K562 (cell line): Measurements from ENCODE around the gene SEPTIN1. TPM values are rescaled to one million over a fixed set of nuclear protein-coding genes. Genes with fewer than 3 reads are reported as not detected.
A peak's percentile ranks its signal among the peaks of the same experiment; 100 is the strongest.

ENCODE experiments used
- CREB1 ChIP-seq, 2 experiments: sonication (generic) in 1 of 2; formaldehyde crosslinking in 1 of 2; IDR thresholded peaks; 2 replicates each; pipeline versions ENCODE4 v1.6.1 to v1.8.0; 2012 to 2022; ENCODE audit warnings: inconsistent platforms in 1 of 2, mild to moderate bottlenecking in 1 of 2, missing genetic modification reagents in 1 of 2, moderate library complexity in 1 of 2
- EWSR1 ChIP-seq: fragments of 450-650 bp; IDR thresholded peaks from 2 replicates; pipeline ENCODE4 v1.6.1; 2018; ENCODE audit warnings: borderline replicate concordance, mild to moderate bottlenecking, low read depth, moderate library complexity; ENCODE audit not compliant: partially characterized antibody
- HNRNPL ChIP-seq: fragments of 200-400 bp; formaldehyde crosslinking; IDR thresholded peaks from 2 replicates; pipeline ENCODE4 v1.6.1; 2017; ENCODE audit warnings: low read depth, mild to moderate bottlenecking, low read length
- MYBL2 ChIP-seq, 2 experiments: fragments of 450-650 bp in 1 of 2; sonication (generic) in 1 of 2; formaldehyde crosslinking in 1 of 2; IDR thresholded peaks; 2 replicates each; pipeline versions ENCODE4 v1.6.1 to v1.8.1; 2017 to 2022; ENCODE audit warnings: borderline replicate concordance in 1 of 2, inconsistent platforms in 1 of 2, low read depth in 1 of 2, mild to moderate bottlenecking in 1 of 2, missing genetic modification reagents in 1 of 2, moderate library complexity in 1 of 2
- NONO ChIP-seq, 2 experiments: fragments of 200-400 bp in 1 of 2; fragments of 450-650 bp in 1 of 2; formaldehyde crosslinking in 1 of 2; IDR thresholded peaks; 2 replicates each; pipeline ENCODE4 v1.6.1; 2017; ENCODE audit warnings: low read depth in 2 of 2, mild to moderate bottlenecking in 2 of 2, moderate library complexity in 2 of 2, low read length in 1 of 2
- SMAD4 ChIP-seq: fragments of 250-450 bp; sonication (Bioruptor Pico); conservative IDR thresholded peaks from 2 replicates; pipeline ENCODE4 v1.8.0; 2021; ENCODE audit warnings: inconsistent platforms, mild to moderate bottlenecking, moderate library complexity
- polyA plus RNA-seq, 8 experiments: library from polyadenylated mRNA; depleted of rRNA in 4 of 8; stranded (reverse) in 5 of 8; unstranded in 3 of 8; fragments of >200 nt; fragmentation: Nextera tagmentation in 2 of 8; fragmentation: Illumina TruSeq in 1 of 8; extraction: Ambion mirVana in 2 of 8; extraction: Trizol in 1 of 8; gene quantifications; 2 replicates each; pipeline versions ENCODE4 v1.2.1 to v1.2.3, GENCODE V29; 2011 to 2014; ENCODE audit warnings: inconsistent platforms in 1 of 8, missing spikeins in 1 of 8
- total RNA-seq, 7 experiments: library from RNA; depleted of rRNA in 6 of 7; stranded (reverse); fragments of >200 nt in 6 of 7; fragmentation: Illumina TruSeq in 2 of 7; extraction: Trizol in 2 of 7; gene quantifications; 2 replicates each; pipeline versions ENCODE4 v1.2.1 to v1.2.3, GENCODE V29; 2011 to 2021; ENCODE audit warnings: low replicate concordance in 1 of 7
- TF ChIP-seq, protein P1 (sequence below): sonication (generic); formaldehyde crosslinking; IDR thresholded peaks from 2 replicates; pipeline ENCODE4 v1.8.1; 2023; ENCODE audit warnings: mild to moderate bottlenecking, missing genetic modification reagents
- TF ChIP-seq, protein P2 (sequence below): fragments of 250-450 bp; sonication (Bioruptor Pico); IDR thresholded peaks from 2 replicates; pipeline ENCODE4 v1.9.0; 2021; ENCODE audit warnings: mild to moderate bottlenecking, inconsistent platforms
- TF ChIP-seq, protein P3 (sequence below): sonication (generic); formaldehyde crosslinking; IDR thresholded peaks from 2 replicates; pipeline ENCODE4 v1.8.1; 2023; ENCODE audit warnings: mild to moderate bottlenecking, missing genetic modification reagents, moderate library complexity
- TF ChIP-seq, protein P4 (sequence below), 2 experiments: fragments of 450-650 bp; conservative IDR thresholded peaks; 2 replicates each; pipeline ENCODE4 v1.6.1; 2017; ENCODE audit warnings: mild to moderate bottlenecking in 2 of 2, moderate library complexity in 2 of 2
- TF ChIP-seq, protein P5 (sequence below), 3 experiments: fragments of 200-800 bp in 1 of 3; fragments of 250-450 bp in 1 of 3; fragments of 450-650 bp in 1 of 3; sonication (Bioruptor Pico) in 1 of 3; sonication (Bioruptor generic) in 1 of 3; formaldehyde crosslinking in 1 of 3; IDR thresholded peaks; 2 replicates each; pipeline versions ENCODE4 v1.6.1 to v1.8.0; 2016 to 2022; ENCODE audit warnings: mild to moderate bottlenecking in 2 of 3, missing genetic modification characterization in 2 of 3, missing compliant biosample characterization in 1 of 3, moderate library complexity in 1 of 3

Gene SEPTIN1
- total and polyA plus RNA-seq, 9 of the 15 experiments (the other 6 are each of a cell fraction or from before 2014, with no cell fraction given): 0.23 to 5.6 (median 1.7) TPM; not detected in 1

DNA sequence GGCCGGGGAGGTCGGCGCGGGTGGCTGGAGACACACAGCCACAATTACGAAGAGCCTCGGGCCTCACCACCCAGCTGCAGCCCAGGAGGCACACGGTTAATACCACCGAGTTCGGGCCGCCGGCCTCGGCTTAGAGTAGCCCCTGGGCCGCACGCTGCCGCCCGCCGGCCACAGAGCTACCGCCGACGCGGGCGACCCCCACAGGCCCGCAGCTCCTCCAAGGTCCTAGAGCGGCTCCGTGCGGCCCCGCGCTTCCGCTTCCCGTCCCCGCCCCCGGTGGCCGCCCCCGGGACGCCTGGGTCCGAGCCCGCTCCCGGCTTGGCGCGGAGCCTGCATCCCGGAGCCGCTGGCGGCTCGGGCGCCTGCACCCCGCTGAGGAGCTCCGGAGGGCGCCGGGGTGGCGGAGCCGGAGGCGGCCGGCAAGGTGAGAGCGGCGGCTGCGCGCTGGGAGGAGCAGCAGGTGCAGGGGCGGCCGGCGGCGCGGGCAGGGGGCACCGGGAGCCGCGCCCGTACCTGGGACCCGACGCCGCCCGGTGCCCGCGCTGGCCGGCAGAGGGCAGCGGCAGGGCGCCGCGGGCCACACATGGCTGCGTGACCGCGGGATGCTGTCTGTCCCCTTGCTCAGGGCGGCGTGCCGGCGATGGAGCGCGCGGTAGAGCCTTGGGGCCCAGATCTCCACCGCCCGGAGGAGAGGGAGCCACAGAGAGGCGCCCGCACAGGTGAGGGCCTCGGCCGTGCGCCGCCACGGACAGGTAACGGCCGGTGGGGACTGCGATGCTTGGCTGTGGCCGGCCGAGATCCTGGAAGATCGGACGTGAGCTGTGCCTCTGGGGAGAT, 13.0 kb upstream of the SEPTIN1 start, which contains the start of gene ZNF48 (continued):
- TF ChIP-seq, protein P1, sequence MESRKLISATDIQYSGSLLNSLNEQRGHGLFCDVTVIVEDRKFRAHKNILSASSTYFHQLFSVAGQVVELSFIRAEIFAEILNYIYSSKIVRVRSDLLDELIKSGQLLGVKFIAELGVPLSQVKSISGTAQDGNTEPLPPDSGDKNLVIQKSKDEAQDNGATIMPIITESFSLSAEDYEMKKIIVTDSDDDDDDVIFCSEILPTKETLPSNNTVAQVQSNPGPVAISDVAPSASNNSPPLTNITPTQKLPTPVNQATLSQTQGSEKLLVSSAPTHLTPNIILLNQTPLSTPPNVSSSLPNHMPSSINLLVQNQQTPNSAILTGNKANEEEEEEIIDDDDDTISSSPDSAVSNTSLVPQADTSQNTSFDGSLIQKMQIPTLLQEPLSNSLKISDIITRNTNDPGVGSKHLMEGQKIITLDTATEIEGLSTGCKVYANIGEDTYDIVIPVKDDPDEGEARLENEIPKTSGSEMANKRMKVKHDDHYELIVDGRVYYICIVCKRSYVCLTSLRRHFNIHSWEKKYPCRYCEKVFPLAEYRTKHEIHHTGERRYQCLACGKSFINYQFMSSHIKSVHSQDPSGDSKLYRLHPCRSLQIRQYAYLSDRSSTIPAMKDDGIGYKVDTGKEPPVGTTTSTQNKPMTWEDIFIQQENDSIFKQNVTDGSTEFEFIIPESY (CRISPR knock-in tag): peak; percentile 39; the same call in 1 of the 2 replicates
- TF ChIP-seq, protein P2, sequence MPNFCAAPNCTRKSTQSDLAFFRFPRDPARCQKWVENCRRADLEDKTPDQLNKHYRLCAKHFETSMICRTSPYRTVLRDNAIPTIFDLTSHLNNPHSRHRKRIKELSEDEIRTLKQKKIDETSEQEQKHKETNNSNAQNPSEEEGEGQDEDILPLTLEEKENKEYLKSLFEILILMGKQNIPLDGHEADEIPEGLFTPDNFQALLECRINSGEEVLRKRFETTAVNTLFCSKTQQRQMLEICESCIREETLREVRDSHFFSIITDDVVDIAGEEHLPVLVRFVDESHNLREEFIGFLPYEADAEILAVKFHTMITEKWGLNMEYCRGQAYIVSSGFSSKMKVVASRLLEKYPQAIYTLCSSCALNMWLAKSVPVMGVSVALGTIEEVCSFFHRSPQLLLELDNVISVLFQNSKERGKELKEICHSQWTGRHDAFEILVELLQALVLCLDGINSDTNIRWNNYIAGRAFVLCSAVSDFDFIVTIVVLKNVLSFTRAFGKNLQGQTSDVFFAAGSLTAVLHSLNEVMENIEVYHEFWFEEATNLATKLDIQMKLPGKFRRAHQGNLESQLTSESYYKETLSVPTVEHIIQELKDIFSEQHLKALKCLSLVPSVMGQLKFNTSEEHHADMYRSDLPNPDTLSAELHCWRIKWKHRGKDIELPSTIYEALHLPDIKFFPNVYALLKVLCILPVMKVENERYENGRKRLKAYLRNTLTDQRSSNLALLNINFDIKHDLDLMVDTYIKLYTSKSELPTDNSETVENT: peak; percentile 98
- TF ChIP-seq, protein P3, sequence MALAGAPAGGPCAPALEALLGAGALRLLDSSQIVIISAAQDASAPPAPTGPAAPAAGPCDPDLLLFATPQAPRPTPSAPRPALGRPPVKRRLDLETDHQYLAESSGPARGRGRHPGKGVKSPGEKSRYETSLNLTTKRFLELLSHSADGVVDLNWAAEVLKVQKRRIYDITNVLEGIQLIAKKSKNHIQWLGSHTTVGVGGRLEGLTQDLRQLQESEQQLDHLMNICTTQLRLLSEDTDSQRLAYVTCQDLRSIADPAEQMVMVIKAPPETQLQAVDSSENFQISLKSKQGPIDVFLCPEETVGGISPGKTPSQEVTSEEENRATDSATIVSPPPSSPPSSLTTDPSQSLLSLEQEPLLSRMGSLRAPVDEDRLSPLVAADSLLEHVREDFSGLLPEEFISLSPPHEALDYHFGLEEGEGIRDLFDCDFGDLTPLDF (CRISPR knock-in tag): 0 out of 2 replicates have a peak, but pooled peaks have one; percentile 30
- TF ChIP-seq HNRNPL (peak; percentile 38; the same call in 1 of the 2 replicates), NONO (IDR thresholded peaks at IDR 0.05; ENCODE audit: low read depth in 2 of 2, low read length in 1 of 2) (peak in 1 of 2 experiments; percentile 85; a peak in 2 of 4 replicates), MYBL2 (IDR thresholded peaks at IDR 0.05; ENCODE audit: low read depth) (no peak), MYBL2 (CRISPR knock-in tag; IDR thresholded peaks at IDR 0.05; ENCODE audit: borderline replicate concordance) (no peak), CREB1 (IDR thresholded peaks at IDR 0.05) (no peak), CREB1 (CRISPR knock-in tag; IDR thresholded peaks at IDR 0.05) (no peak), SMAD4 (peak; percentile 90), EWSR1 (no peak)
- TF ChIP-seq, protein P4, sequence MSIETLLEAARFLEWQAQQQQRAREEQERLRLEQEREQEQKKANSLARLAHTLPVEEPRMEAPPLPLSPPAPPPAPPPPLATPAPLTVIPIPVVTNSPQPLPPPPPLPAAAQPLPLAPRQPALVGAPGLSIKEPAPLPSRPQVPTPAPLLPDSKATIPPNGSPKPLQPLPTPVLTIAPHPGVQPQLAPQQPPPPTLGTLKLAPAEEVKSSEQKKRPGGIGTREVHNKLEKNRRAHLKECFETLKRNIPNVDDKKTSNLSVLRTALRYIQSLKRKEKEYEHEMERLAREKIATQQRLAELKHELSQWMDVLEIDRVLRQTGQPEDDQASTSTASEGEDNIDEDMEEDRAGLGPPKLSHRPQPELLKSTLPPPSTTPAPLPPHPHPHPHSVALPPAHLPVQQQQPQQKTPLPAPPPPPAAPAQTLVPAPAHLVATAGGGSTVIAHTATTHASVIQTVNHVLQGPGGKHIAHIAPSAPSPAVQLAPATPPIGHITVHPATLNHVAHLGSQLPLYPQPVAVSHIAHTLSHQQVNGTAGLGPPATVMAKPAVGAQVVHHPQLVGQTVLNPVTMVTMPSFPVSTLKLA (conservative IDR thresholded peaks at IDR 0.05): peak; percentile 61 to 90; a peak in 3 of 4 replicates
- TF ChIP-seq, protein P5, sequence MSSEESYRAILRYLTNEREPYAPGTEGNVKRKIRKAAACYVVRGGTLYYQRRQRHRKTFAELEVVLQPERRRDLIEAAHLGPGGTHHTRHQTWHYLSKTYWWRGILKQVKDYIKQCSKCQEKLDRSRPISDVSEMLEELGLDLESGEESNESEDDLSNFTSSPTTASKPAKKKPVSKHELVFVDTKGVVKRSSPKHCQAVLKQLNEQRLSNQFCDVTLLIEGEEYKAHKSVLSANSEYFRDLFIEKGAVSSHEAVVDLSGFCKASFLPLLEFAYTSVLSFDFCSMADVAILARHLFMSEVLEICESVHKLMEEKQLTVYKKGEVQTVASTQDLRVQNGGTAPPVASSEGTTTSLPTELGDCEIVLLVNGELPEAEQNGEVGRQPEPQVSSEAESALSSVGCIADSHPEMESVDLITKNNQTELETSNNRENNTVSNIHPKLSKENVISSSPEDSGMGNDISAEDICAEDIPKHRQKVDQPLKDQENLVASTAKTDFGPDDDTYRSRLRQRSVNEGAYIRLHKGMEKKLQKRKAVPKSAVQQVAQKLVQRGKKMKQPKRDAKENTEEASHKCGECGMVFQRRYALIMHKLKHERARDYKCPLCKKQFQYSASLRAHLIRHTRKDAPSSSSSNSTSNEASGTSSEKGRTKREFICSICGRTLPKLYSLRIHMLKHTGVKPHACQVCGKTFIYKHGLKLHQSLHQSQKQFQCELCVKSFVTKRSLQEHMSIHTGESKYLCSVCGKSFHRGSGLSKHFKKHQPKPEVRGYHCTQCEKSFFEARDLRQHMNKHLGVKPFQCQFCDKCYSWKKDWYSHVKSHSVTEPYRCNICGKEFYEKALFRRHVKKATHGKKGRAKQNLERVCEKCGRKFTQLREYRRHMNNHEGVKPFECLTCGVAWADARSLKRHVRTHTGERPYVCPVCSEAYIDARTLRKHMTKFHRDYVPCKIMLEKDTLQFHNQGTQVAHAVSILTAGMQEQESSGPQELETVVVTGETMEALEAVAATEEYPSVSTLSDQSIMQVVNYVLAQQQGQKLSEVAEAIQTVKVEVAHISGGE (CRISPR knock-in tag; IDR thresholded peaks at IDR 0.05): peak in 1 of 3 experiments; percentile 77; a peak in 2 of 6 replicates
